ENCODE data around the gene KLHL29.

The KLHL29 gene

DNA sequence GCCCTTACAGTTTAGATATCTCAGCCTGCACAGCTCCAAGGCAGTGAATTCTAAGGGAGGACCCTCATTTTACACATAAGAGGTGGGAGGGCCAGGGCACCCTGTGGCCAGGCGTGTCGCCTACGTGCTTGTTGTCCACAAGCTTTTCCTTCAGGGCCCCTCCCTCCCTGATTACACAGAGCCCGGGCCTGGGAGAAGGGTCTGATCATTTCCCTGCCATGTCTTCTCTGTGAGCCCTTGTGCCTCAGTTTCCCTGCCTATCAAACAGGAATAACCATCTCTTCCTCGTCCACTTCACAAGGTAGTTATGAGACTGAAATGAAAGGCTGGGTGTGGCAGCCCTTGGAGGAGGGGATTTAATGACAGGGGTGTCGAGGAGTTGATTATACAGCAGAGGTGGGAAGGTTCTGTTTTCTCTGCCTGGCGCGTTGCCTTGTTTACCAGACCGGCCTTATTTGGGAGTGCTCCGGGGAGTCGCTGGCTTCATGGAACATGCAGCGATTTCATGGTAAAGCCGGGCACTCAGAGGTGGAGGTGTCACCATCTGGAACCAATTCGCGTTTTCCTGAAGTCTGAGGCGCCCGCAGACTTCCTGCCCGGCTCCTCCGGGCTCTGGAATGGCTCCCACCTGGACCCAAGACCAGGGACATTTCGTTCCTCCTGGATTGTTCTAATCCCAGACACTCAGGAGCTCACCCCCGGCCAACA, 208.9 kb downstream of the KLHL29 start:
- DNase-seq (ENCODE audit: low read depth), result no peak

DNA sequence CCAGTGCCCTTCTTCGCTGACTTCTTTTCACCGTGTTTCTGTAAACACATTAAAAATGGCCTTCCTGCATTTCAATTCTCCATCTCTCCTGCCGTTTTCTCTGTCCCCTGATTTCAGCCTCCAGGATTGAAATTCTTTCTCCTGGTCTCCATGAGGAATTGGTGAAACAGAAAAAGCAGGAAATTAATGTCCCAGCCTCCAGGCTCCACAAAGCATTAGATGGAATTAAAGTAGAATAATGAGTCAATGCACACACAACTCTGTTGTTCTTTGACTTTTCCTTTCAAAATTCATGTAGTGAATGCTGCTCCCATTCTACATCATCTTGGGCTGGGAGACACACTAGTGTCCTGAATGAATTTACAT, 209.5 kb downstream of the KLHL29 start:
- DNase-seq (ENCODE audit: low read depth), result no peak

DNA sequence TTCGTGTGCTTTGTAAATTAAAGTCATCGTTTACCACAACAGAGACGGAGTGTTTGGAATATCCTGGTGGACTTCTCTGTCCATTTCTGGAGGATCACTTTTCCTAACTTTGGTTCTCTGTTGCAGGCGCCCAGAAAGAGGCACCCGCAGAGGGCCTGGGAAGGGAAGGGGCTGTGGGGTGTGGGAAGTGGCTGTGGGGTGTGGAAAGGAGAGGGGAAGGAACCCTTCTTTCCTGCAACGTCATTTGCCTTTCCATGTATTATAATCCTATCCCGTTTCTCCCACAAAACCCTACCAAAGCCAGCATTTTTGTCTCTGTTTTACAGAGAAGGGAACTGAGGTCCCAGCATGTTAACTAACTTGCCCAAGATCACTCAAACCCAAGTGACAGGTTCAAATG, 210.0 kb downstream of the KLHL29 start:
- DNase-seq (ENCODE audit: low read depth), result no peak

DNA sequence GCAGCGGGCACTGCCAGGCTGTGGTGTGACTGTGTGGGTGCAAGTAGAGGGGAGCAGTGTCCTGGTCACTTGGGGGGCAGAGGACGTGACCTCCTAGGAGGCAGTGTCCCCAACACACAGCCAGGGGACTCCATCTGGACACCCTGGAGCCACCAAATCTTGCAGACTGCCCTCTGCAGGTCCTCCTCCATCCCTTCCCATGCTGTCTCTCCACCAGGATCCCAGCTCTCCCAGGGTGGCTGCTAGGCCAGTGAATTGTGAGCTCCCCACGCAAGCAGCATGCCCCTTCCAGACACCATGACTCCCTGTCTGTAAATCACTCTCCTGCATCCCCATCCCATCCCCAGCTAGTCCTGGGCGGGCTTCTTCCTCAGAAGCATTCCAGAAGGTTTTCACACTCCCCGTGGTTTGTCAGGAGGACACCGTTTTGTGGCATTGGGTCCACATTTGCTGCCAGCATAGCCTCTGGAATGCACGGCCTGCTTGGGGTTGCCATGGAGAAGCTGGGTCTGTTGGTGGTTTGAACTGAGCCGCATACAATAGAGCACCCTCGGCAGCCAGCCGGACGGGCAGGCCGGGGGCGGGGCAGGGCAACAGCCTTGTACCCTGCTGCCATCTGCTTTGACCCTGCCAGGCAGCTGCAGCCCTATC, 210.7 kb downstream of the KLHL29 start:
- DNase-seq (ENCODE audit: low read depth), result no peak

DNA sequence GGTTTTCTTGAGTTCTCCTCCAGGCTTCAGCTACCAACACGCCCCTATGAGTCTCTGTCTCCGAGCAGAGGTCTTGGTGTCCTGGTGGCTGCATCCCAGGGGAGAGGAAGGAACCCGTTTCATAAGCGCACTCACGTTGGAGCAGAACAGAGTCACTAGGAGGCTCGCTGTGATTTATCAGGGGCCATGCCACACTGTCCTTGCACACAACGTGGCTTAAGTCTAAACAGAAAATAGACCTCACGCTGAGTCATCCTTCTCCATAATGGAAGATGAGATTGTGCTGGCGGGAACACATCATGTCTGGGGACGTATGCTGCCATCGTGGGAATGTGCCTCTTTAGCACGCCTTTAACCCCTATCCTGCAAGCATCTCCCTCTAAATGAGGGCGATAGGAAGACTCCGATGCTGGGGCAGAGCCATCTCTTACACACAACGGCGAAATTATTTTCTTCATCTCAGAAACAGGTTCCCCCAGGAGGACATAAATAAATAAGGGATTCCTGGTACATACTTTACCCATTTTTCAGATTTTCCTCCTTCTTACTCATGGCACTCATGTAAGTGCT, 211.4 kb downstream of the KLHL29 start:
- no peak for DNase-seq (ENCODE audit: low read depth)

DNA sequence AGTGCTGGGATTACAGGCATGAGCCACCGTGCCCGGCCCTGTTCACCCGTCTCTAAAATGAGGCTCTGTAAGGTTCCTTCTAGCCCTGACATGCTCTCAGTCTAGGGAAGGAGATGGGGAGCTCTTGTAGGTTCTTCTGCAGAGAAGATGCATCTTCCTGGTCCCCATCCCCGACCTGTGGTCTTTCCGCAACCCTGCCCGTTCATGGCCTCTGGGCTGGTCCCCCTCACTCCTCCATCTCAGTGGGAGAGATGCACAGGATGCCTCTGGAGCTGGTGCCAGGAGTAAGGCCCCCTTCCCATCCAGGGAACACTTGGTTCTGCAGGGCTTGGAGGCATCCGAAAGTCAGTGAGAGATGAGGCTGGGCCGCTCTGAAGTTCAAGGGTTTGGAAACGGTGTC, 212.7 kb downstream of the KLHL29 start:
- DNase-seq (ENCODE audit: low read depth), result no peak

DNA sequence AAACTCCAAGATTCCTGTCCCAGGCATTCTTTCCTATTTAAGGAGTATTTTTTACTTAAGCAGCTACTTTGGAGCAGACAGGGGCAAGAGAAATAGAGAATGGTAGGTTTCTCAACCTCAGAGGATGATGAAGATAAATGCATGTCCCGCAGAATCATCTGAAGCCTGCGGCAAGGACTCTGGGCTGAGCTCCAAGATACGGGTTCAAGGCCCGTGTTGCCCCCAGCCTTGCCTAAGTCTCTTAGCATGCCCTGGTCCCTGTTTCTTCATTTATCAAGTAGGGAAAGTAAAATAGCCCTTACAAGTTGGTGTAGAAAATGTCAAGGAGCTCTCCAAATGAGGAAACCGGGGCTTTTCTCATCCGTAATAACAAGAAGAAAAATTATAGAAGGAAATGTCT, 214.0 kb downstream of the KLHL29 start:
- no peak for DNase-seq (ENCODE audit: low read depth)

DNA sequence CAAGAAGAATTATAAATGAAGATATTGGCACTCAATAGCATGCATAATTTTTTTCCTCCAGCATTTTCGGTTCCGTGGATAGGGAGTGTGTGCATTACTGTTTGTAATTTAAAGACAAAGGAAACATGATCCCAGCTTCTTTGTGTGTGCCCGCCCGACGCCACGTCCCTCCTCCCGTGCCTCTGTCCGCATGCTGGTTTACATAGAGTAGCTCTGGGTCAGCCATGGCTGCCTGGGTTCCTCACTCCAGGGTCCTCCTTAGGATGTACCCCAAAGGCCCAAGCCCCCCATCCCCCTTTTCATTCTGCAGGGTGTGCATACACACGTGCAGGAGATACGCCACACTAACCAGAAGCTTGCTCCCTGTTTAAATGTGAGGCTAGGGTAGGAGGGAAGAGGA, 214.7 kb downstream of the KLHL29 start:
- no peak for DNase-seq (ENCODE audit: low read depth)

DNA sequence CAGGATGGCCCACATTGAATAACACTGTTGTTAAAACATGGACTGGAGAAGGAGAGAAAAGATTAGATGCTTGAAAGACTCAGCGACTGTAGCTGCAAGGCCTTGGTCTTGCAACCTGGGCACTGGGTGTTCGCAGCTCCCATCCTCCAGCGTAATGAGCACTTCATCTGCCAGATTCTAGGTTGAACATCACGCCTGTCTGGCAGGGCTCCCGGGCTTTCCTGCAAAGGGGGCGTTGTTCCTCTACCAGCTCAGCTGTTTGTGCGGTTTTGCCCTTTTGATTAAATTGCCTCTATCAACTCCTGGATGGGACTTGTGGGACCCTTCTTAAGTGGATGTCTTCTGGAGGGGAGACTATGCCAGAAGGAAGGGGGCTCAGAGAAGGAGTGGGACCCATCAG, 215.4 kb downstream of the KLHL29 start:
- no peak for DNase-seq (ENCODE audit: low read depth)

DNA sequence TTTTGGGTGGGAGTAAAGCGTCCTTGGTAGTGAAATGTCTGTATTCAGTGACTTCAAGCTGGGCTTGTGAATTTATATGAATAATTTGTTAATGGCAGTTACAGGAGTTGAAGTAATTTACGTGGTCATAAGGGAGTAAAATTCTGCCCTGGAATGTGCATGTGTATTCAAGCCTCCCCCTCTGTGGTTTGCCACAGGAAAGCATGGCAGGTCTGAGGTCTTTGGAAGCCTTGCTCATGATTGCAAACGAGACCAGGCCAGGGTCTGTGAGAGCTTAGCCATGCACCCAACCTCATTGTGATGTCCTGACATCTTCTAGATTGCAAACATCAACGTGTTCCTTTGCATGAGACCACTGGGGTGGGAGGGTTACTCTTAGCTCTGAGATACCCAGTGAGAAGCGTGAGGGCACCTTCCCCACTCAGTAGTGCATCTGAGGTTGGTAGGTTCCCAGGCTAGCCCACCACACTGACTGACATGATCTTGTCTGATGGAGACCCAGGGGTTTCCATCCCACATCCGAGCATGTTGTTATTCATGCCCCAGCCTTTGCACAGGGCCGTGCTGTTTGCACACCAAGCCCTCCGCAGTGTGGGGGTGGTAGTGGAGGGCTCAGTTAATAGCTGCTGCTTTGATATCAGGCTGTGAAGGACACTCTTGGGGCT, 216.5 kb downstream of the KLHL29 start:
- no peak for DNase-seq (ENCODE audit: low read depth)

DNA sequence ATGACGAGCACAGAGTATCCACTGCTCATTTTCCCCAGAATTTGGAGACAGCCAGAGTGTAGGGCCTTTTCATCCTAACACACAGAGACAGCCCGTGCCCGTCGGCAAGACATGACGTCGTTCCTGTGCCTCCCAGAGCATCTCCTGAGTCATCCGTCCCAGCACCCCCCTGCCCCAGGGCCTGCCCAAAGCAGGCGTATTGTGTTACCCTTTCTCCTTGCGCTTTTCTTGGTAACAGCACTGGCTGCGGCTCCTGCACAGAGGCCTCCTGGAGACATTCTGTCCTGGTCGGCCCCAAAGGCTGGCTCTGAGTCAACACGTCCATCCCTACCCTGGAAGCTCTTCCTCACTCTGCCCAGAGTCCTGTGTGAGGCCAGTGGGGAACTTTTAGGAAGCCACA, 217.1 kb downstream of the KLHL29 start:
- no peak for DNase-seq (ENCODE audit: low read depth)

DNA sequence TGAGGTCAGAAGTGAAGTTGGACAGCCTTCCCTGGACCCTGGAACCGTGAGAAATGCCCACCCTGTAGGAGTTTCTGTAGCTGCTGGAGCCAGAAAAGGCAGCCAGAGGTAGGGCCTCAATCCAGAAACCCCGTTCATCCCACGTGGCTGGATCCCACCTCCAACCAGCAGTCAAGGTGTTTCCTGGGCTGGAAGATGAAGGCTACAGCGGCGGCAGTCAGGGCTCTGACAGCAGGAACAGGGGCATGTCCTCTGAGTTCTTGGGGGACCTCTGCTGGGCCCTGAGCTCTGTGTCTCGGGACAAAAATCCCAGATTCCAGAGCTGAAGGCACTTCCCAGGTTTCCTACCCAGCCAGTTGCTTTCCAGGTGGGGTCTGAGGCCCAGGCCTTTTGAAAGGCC, 218.2 kb downstream of the KLHL29 start:
- no peak for DNase-seq (ENCODE audit: low read depth)

DNA sequence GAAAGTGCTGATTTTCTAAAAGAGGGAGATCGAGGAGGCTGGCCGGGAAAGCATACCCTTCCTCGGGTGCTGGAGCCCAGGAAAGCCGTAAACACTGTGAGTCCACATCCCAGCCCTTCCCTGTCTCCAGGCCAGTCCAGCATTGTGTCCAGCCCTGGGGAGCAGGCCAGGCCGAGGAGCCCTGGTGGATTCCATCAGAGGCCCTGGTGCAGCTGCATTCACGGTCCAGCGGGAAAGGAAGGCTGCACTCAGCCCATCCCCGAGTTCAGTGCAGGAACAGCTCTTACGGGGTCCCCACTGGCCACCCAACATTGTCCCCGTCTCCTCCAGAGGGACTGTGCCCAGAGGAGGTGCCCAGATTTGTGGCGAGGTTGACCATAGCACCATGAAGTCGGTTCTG, 218.6 kb downstream of the KLHL29 start:
- DNase-seq (ENCODE audit: low read depth), result no peak

DNA sequence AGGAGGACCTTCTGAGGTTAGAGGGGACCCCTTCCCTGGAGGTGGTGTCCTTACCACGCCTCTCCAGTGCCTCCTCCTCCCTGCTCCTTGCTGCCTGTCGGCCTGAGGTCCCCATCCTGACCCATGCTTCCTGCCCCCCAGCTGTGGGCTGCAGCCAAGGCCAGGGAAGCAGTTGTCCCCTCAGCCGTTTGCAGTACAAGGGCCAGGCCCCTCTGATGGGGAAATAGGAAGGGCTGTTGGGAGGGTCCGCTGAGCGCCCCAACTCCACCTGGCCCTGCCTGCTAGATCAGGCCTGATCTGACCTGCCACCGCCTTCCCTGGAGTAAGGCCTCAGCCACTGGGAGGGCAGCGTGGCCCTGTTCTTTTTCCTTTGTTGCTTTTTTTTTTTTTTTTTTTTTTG, 219.8 kb downstream of the KLHL29 start:
- no peak for DNase-seq (ENCODE audit: low read depth)

DNA sequence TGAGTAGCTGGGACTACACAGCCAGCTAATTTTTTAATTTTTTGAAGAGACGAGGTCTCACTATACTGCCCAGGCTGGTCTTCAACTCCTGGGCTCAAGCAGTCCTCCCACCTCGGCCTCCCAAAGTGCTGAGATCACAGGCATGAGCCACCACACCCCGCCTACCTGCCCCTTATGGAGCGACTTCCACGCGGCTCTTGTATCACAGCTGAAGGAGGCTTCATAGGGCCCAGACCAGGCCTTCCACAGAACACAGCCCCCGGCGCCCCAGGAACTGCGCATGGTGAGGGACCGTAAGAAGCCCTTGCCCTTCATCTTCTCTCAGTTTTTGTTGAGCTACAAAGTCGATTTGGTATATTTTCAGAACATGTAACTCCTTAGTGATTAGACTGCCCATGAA, 220.3 kb downstream of the KLHL29 start:
- DNase-seq (ENCODE audit: low read depth), result no peak

DNA sequence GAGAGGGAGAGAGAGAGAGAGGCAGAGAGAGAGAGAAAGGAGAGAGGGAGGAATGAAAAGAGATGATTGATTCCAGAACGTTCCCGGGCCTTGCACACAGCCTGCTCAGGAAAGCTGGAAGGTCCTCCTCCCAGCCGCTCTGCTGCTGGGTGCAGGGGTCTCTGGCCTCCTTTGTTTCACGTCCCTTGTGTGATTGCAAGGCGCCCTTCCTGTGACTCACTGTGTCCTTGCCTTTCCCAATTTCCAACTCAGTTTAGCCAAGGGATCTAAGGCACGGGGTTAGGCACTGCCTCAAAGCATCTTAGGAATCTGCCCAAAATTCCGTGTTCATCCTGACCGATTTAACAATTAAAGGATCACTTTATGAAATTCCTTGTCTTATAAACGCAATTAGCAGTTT, 221.2 kb downstream of the KLHL29 start:
- no peak for DNase-seq (ENCODE audit: low read depth)

DNA sequence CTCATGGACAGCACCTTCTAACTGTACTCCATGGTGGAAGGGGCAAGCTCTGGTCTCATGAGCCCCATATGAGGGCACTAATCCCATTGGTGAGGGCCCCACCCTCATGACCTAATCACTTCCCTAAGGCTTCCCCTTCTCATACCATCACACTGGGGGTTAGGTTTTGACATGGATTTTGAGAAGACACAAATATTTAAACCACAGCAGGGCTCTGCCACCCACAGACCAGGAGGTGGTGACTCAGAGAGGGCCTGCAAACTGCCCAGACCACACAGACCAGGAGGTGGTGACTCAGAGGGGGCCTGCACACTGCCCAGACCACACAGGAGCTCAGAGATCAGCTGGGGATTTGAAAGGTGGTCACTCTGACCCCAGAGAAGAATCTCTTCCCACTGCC, 222.0 kb downstream of the KLHL29 start:
- no peak for DNase-seq (ENCODE audit: low read depth)

DNA sequence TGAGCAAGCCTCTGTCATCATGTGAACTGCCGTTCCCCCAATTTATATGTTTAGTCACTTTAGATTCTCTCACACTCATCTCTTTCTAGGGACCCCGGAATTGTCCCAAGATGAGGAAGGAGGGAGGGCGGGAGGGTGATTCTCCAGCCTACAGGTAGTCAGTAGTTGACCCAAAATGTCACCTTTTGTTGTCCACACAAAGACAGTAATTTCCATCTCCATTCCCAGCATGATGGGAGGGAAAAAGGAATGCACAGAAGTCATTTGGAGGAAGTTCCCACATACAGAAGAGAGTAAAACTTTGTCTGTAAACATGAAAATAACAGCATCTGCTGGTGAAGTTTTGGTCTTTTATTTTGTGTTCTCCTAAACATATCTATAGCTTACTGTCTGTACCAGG, 222.9 kb downstream of the KLHL29 start:
- no peak for DNase-seq (ENCODE audit: low read depth)

DNA sequence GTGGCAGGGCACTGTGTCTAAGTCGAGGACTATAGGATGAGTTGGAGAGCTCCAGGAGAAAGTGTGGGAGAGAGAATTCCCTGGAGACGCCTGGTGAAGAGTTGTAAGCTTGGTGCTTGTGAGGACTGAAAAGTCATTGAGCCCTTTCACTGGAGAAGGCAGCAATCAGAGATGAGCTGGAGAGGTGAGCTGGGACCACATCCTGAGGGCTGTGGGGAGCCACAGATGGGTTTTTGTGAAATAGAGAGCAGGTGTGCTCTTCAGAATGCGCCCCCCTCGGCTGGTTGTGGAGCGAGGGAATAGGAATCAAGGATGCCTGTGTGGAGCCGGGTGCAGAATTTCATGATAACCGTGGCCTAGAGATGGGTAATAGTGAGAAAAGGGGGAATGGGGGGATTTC, 224.3 kb downstream of the KLHL29 start:
- DNase-seq (ENCODE audit: low read depth), result no peak

DNA sequence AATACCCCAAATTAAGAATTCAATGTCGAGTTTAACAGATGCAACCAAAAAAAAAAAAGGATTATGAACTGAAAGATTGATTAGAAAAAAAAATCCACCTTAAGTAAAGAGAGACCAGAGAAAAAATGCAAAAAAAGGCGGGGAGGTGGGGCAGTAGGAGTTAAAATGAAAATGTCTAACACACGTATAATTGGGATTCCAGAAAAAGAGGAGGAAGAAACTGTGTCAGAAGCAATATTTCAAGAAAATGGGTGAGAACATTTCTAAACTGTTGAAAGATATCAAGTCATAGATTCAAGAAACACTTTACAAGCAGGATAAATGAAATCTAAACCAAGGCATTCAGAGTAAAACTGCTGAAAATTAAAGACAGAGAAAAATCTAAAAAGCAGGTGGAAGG, 226.9 kb downstream of the KLHL29 start:
- no peak for DNase-seq (ENCODE audit: low read depth)

DNA sequence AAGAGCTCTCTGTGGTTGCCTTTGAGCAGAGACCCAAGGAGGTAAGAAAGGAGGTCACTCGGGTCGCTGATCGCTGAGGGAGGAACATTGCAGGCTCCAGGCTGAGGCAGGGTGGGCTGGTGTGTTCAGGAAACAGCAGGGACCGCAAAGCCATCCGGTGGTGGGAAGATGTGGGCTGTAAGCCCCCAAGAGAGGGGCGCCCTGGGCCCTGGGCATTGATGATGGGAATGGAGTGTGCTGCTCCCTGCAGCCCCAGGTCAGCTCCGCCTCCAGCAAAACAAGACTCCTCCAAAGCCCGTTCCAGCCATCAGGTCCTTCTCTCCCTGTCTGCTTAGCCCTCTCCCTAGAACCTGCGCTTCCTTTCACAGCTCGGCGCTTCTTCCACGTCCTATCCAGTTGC, 229.7 kb downstream of the KLHL29 start:
- DNase-seq (ENCODE audit: low read depth), result no peak

DNA sequence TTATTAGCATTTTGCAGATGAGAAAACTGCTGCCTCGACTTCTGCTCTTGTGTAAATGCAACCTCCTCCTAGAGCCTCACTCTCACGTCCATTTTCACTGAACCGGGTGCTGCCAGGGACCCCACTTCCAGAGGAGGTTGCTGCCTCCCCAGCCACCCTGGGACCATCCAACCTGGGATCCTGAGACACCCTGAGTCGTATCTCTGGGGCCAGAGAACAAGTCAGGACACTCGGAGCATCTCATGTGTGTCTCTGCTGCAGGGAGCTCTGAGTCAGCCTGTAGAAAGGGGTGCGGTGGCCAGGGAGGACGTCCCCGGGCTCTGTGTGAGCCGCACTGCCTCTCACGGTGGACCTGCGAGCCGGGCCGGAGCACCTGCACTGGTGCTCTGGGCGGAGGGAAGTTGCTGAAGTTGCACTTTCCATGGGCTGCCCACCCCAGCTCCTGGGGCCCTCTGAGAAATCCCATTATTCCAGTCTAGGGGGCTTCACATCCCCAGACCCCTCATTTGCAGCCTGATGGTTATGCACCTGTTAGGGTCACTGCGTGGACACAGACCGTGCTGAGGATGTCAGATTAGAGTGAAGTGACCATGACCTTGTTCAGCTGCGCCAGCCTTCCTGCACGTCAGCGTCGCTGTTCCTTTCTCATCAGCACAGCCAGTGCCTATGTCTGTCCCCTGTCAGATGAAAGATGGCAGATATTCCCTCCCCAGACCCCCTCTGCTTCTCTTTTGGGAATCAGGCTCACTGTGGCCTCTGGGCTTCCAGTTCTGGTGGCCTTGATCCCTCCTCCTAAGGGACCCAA, 230.4 kb downstream of the KLHL29 start:
- DNase-seq (ENCODE audit: low read depth), result no peak

DNA sequence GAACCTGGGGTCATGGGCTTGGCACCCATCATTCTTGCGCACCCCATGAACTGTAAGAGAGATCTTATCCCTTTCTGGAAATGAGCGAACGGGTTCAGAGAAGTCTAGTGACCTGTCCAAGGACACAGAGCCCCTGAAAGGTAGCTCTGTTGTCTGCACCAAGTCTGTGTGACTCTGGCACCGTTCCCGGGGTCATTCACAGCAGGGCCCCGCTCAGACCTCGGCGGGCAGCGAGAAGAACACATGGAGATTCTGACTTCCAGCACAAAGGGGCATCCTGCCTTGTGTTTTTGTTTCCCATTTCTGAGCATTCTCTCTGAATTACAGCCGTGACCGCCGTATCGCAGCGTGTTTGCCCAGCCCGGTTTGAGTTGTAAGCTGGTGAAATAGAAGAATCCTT, 231.7 kb downstream of the KLHL29 start:
- DNase-seq (ENCODE audit: low read depth), result no peak

Measured in T-helper 22 cell (primary cell).